GM10248 (cell line): ENCODE data around the gene QSOX1.
"Not testable (repeated sequence)": the region's sequence is repeated elsewhere in the genome, so short reads cannot be mapped to it uniquely, and the experiment has no call there.

Source experiments
- CTCF ChIA-PET: fragments of 300-600 bp; sonication (Branson Sonifier 250); formaldehyde crosslinking; extraction: SDS; loops from one replicate; lab custom pipeline; 2021; ENCODE audit warnings: antibody characterized with exemption; lab: Yijun Ruan, JAX
- POLR2A ChIA-PET: fragments of 350-650 bp; sonication (Branson Sonifier 250); formaldehyde crosslinking; extraction: SDS; loops from one replicate; lab custom pipeline; 2020; ENCODE audit warnings: antibody characterized with exemption; lab: Yijun Ruan, JAX
- DNase-seq: peaks from one replicate; pipeline ENCODE4 v3.0.0; 2012; ENCODE audit errors: extremely low spot score
- TF ChIP-seq, protein P1 (sequence below): IDR thresholded peaks from 2 replicates; pipeline ENCODE4 v1.5.1; 2012; ENCODE audit warnings: mild to moderate bottlenecking, low read depth; ENCODE audit errors: extremely low read depth, missing control alignments, control extremely low read depth

QSOX1 gene

DNA sequence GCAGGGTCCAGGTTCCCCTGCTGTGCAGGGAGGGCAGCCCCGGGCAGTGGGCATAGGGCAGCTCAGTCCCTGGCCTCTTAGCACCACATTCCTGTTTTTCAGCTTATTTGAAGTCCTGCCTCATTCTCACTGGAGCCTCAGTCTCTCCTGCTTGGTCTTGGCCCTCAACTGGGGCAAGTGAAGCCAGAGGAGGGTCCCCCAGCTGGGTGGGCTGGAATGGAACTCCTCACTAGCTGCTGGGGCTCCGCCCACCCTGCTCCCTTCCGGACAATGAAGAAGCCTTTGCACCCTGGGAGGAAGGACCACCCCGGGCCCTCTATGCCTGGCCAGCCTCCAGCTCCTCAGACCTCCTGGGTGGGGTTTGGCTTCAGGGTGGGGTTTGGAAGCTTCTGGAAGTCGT, 42.6 kb downstream of the QSOX1 start:
- no peak for DNase-seq
- TF ChIP-seq, protein P1, sequence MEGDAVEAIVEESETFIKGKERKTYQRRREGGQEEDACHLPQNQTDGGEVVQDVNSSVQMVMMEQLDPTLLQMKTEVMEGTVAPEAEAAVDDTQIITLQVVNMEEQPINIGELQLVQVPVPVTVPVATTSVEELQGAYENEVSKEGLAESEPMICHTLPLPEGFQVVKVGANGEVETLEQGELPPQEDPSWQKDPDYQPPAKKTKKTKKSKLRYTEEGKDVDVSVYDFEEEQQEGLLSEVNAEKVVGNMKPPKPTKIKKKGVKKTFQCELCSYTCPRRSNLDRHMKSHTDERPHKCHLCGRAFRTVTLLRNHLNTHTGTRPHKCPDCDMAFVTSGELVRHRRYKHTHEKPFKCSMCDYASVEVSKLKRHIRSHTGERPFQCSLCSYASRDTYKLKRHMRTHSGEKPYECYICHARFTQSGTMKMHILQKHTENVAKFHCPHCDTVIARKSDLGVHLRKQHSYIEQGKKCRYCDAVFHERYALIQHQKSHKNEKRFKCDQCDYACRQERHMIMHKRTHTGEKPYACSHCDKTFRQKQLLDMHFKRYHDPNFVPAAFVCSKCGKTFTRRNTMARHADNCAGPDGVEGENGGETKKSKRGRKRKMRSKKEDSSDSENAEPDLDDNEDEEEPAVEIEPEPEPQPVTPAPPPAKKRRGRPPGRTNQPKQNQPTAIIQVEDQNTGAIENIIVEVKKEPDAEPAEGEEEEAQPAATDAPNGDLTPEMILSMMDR, result no peak
- CTCF ChIA-PET, result interaction anchor here (1.6 to 4.1 kb wide), 6 partner anchors 9 to 329 kb away, joined by 3 to 30 read pairs (median 8); no protein-coding TSS in a partner anchor
- POLR2A ChIA-PET, result no interaction called here

DNA sequence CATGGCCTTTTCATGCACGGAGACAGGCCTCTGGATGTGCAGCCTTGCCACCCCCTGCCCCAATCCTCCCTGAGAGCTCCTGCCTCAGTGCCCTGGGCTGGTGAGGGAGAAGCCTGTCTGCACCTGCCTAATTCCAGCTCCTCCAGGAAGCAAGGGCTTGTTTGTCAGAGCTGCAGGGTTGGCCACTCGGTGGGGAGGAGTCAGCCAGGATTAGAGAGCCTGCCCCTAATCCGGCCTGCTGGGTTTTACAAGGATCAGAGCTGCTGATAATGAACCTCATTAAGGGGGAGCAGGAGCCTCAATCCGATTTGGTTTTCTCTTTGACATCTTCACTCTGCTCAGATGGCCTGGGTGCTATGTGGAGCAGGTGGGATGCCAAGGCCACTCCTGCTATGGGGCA, 43.5 kb downstream of the QSOX1 start:
- TF ChIP-seq, protein P1, result no peak
- CTCF ChIA-PET, result interaction anchor here (1.6 to 4.1 kb wide), 4 partner anchors 10 to 55 kb away, joined by 3 to 30 read pairs (median 13); no protein-coding TSS in a partner anchor
- no peak for DNase-seq
- POLR2A ChIA-PET, result no interaction called here

DNA sequence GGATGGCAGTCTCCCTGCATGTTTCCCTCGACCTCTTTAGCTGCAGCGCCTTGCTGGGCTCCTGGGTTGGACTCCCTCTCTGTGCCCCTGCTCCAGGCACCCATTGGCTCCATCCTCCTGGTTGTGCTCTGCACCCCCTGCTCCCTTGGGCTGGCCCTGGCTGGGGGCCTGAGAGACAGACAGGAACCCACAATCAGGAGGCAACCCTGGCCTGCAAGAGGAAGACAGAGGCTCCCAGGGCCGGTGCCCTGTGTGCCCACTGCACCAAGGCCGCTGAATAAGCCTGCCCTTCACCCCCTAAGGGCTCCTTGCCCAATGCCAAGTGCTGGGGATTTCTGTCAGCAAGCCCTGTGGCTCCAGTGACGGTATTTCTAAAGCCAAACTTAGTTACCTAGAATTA, 43.9 kb downstream of the QSOX1 start:
- DNase-seq, result no peak
- TF ChIP-seq, protein P1, result no peak
- ChIA-PET CTCF (interaction anchor here (1.6 to 4.1 kb wide), 2 partner anchors 11 to 24 kb away, joined by 3 to 18 read pairs; no protein-coding TSS in a partner anchor), POLR2A (no interaction called here)

DNA sequence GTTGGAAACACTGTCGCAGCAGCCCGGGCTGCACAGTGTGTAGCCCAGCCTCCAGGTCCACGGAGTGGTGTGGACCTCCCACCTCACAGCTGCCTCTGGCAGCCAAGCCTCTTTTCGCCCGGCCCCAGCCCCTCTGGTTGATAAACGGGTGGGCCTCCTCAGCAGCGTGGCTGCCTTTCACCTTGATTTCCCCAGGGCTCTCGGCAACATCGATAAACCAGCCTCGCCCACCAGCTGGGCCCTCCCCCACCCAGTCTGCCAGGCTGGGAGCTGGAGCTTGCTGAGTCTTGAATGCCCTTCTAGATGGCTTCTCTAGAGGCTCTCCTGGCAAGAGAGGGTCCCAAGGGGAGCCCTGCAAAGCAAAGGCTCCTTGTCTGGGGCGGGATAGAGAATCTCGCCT, 44.3 kb downstream of the QSOX1 start:
- ChIA-PET POLR2A (no interaction called here), CTCF (interaction anchor here (4.1 kb wide), 1 partner anchor 11 kb away, joined by 18 read pairs; no protein-coding TSS in a partner anchor)
- TF ChIP-seq, protein P1, result no peak

DNA sequence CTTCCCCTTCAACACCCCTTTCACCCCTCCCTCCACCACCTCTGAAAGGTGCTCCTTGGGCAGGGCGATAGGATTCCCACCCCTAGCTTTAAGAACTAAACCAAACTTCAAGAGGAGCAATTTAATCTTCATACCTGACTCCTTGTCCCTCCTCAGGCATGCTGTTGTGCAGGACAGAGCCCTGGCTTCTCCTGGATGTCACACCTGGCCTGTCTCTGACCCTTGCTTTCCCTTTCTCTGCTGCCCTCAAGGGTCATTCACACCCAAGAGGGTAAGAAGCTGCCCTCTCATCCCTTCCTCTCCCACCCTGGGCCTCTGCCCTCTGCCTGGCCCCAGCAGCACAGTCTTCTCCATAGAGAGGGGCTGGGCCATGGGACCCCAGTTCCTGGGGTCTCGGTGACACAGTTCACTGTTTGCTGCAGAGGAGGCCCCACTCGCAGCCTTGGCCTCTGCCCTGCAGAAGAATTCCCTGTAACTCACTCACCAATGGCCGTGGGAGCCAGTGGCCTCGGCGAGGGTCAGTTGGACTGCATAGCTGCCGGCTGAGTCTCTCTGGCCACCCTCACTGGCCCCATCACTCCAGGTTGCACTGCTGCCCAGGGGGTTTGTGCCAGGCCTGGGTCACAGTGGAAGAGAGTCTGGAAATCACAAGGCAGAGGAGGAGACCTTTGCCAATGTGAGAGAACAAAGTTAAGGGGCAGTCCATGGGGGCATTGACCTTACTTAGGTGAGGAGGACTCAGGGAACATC, 47.0 kb downstream of the QSOX1 start:
- POLR2A ChIA-PET, result no interaction called here

More for the DNA sequence above, 44.3 kb downstream of the QSOX1 start:
- DNase-seq, result no peak

DNA sequence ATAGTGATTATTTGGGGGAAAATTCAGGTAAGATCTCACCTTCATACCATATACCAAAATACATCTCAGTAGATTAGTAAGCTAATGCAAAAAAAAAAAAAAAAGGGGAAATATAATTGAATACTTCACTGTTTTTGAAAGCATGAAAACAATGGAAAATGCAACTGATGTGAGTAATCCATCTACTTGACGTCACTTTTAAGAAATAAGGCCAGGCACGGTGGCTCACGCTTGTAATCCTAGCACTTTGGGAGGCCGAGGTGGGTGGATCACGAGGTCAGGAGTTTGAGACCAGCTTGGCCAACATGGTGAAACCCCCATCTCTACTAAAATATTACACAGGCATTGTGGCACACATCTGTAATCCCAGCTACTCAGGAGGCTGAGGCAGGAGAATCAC, 47.9 kb downstream of the QSOX1 start:
- POLR2A ChIA-PET, DNase-seq: not testable (repeated sequence)
- CTCF ChIA-PET, result interaction anchor here (0.6 to 2.4 kb wide), 4 partner anchors 14 to 34 kb away, joined by 3 to 5 read pairs (median 4); no protein-coding TSS in a partner anchor

More for the DNA sequence above, 47.0 kb downstream of the QSOX1 start:
- CTCF ChIA-PET, result interaction anchor here (0.6 to 2.3 kb wide), 6 partner anchors 13 to 51 kb away, joined by 3 to 7 read pairs (median 3); no protein-coding TSS in a partner anchor
- DNase-seq, result no peak
- TF ChIP-seq, protein P1, result no peak

DNA sequence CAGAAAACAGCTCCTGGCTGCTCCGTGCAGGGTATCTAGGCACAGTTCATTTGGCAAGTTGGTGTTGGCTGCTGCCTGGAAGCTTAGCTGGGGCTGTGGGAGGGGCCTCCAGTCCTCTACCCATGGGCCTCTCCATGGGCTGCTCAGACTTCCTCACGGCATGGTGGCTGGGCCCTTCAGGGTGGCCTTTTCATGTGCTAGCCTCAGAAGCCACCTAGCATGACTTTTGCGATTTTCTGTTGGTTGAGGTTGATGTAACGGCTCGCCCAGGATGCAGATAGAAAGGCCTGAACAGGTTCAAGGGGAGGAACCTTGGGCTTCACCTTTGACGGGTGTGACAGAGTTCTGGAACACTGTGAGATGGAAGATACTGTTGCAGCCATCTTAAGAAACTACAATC, 49.6 kb downstream of the QSOX1 start:
- CTCF ChIA-PET, result interaction anchor here (2.4 kb wide), 1 partner anchor 25 kb away, joined by 5 read pairs; no protein-coding TSS in a partner anchor
- no peak for DNase-seq
- TF ChIP-seq, protein P1, result no peak
- POLR2A ChIA-PET, result no interaction called here
